ENCODE measurements around the gene CMSS1. TPM values are rescaled to one million over a fixed set of nuclear protein-coding genes. Genes with fewer than 3 reads are reported as not detected.

Gene CMSS1
- polyA plus RNA-seq, 5 donors = 41.9 to 49.5 (median 46.3) TPM

GRCh38 chr3:99984139-99984538 lies 166.5 kb downstream of the CMSS1 start:
- no peak for DNase-seq

DNA sequence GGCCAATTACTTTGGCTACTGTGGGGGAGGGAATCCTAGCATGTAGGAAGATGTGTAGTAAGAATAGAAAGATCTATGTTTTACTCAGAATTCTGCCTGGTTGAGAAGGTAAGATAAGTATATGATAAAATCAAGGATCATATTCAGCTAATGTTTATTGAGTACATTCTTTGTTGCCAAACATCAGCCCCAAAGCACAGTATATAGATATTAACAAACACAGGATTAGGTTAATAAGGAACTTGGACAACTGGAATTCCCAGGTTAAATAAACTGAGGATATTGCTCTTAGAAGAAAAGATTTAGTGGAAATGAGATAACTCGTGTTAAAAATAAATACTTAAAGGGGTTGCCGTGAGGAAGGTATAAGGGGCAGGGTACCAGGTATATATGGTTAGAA lies 167.0 kb downstream of the CMSS1 start:
- DNase-seq = no peak

DNA sequence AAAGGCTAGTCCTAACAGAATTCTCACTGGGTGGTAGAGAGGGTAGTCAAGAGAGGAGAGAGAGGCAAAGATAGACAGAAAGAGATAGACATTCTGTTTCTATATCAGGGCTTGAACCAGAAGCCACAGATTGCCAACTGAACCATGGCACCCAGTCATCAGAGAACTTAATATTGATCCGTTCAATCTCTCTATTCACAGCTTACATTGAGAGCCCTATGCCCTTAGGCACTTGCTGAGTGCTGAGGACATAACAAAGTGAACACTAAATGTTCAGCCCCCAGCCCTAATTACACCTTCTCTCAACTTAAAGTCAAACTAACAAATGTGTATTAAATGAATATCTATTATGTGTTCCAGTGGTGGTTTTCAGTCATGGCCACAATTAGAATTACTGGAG lies 172.5 kb downstream of the CMSS1 start:
- DNase-seq = no peak

GRCh38 chr3:99997293-99997692 lies 179.6 kb downstream of the CMSS1 start:
- no peak for DNase-seq

DNA sequence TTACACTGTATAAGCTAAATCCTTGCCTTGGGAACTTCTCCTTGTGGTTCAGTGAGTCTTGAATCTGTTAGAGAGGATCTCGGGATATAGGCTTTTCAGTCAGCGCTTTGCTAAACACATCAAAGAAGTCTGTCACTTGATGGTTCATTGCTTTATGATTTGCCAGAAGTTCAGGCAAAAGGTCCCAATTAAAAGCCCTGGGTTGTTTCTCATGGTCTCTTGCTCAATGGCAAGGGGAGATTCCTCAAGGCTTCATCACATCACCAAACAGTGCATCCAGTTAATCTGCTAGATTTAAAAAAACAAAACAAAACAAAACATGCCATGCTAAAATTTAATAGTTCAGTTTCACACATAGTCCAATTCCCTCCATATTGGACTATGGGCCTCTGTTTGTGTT lies 181.9 kb downstream of the CMSS1 start:
- DNase-seq = no peak

DNA sequence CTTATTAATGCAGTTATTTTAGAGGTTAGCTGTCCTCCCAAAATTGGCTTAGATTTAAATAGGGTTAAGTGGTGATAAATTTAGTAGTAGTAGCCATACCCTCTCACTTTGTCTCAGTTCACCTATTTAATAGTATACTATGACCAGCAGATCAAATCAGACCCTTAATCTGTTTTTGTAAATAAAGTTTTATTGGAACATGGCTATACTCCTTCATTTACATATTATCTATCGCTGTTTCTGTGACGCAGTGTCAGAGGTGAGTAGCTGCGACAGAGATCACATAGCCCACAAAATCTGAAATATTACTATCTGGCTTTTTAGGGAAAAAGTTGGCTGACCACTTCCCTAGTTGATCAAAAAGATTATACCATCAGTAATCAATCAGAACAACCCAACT lies 183.4 kb downstream of the CMSS1 start:
- DNase-seq = no peak

DNA sequence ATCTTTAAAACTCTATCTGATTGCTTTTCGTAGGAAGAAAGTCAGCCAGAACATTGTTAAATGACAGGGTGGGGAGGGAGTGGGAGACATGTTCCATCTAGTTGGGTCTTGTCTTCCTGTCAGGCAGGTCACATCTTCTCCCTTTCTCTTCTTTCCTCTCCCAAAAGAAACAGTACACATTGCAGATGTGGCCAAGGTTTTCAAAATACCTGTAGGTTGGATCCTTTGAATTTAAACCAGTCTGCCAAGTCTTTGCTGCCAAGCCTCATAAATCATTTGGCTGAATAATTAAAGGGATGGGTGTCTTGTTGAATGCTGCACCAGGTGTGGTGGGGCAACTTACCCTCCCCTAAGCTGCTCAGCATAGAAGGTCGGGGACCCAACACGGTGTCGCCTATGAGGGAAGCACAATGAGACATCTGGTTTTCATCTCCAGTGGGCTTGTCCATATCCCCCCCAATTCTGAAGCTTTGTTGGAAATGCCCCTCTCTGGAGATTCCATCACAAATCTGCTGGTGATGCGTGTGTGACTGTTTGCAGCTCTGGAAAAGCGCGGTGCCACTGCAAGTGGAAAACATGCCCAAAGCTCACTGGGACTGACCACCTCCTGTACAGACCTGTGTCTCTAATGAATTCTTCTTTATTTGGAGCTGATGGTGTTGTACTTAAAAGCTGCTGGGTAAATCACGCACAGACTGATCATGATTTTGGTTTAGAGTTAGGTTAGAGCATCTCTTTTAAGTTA lies 184.0 kb downstream of the CMSS1 start:
- DNase-seq = no peak

GRCh38 chr3:100002599-100003350 lies 185.1 kb downstream of the CMSS1 start:
- peak in 1 of 2 donors; percentile 6 for DNase-seq

DNA sequence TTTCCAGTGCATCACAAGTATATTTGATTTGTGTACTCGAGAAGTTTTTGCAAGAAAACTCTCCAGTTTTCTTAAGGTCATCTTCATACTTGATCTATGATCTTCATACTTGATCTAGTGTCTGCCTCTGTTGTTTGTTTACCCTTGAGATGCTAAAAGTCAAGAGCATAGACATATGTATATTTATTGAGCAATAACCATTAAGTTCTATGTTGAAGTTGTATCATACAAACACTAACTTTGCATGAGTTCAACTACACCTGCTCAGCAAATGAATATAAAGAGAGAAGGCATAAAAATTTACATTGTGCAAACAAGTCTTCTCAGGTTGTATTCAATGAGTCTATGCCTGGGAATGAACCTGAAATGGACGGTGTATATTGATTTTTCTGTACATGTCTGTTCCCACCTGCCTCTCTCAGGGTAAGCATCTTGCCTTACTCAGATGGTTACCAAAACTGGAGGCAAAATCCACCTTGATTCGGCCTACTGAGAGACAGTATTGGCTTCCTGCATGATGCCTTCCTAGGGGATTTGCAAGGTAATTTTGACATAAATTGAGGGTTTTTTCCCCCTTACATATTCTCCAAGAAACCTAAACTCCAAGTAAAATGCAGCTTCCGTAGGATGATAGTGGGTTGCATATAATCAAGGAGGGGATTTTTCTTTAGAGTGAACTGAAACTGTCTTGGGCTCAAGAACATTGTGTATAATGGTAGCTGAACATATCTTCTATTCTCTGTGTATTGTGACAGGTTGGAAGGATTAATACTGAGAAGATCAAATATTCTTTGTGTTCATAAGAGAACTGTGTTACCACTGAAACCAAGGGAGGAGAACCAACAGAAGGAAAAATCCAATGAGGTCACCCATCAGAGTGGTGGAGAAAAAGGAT lies 186.2 kb downstream of the CMSS1 start:
- DNase-seq = no peak

GRCh38 chr3:100004931-100005330 lies 187.3 kb downstream of the CMSS1 start:
- DNase-seq = no peak

GRCh38 chr3:100005665-100006393 lies 188.2 kb downstream of the CMSS1 start:
- no peak for DNase-seq

GRCh38 chr3:100006570-100007271 lies 189.1 kb downstream of the CMSS1 start:
- DNase-seq = no peak

DNA sequence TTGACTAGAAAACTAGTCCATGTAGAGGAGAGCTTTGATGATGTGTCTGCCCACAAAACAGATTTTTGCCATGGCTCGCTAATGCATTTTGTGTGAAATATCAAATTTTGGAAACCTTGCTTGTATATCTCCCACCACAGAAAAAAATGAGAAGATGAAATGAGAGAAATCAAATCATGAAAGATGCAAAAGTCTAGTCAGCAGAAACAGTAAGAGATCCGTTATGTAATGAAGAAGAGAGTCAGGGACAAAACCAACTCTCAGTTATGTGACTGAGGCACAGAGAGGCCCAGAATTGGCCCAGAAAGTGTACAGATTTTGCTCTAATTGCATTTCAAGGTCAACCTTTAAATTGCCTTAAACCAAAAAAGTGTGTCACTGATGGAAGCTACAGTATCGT lies 189.7 kb downstream of the CMSS1 start:
- no peak for DNase-seq

DNA sequence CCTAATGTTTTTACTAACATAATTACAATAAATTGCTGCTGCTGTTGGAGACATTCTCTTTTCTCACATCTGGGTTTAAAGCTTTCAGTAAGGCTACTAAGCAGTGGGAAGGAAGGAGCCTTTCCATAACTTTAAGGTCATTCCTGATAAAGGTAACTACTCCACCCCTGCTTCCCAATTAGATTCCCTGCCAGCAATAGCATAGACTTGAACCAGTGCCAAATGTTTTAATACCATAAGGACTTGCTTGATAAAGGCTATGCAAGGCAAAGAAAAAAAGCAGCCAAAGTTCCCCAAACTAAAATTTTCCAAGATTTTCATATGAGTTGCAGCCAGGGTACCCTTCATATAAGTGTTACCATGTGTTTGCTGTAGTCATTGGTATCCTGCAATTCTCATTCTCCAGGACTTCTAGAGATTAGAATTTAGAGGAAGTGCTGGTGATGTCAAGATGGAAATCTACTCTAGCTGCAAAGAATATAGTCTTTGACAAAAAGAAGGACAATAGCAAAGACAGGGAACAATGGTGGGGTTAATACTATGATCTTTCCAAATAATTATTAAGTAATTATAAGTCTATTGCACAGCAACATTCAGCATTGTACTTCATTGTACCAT lies 190.5 kb downstream of the CMSS1 start:
- DNase-seq = no peak

- DNase-seq = no peak
Measured at GRCh38 chr3:100009276-100010086, 191.8 kb downstream of the CMSS1 start.

- no peak for DNase-seq
Measured at GRCh38 chr3:100010087-100010417, 192.4 kb downstream of the CMSS1 start.

GRCh38 chr3:100018806-100019205 lies 201.1 kb downstream of the CMSS1 start:
- DNase-seq = no peak

GRCh38 chr3:100019719-100020118 lies 202.1 kb downstream of the CMSS1 start:
- DNase-seq = no peak

DNA sequence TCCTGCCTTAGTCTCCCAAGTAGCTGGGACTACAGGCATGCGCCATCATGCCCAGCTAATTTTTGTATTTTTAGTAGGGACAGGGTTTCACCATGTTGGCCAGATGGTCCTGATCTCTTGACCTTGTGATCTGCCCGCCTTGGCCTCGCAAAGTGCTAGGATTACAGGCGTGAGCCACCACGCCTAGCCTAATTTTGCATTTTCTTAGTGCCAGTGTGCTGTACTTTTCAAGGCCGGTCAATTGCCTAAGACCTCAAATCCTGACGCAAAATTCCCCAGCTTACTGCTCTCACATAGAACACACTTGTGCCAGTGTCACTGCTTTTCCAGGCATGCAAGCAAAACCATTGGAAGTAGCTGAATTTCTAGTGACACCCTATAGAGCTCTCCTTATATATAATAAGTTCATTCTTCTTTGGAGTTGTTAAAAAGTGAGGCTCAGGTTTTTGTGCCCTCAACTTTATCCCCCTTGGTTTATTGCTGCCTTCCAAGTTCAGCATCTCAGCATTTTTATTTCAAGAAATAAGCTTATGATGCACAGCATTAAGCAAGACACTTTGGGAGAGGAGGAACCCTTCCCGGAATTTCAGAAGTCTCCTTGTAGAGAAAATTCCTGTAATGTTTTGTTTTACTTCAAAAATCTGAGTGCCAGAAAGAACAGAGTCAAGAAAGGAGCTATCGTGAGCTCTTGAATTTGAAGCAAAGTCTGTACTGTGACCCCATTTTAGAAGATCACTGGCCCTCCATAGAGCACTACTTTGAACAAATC lies 203.4 kb downstream of the CMSS1 start:
- no peak for DNase-seq

All from right lung (tissue), 5 donors.